Measurements from ENCODE around the gene DOLK.

DOLK gene

GRCh38 chr9:128940946-128941755 lies 6.3 kb downstream of the DOLK start:
- no peak for TF ChIP-seq GATA2 (IDR thresholded peaks at IDR 0.05; ENCODE audit: low read depth, low read length)
- TF ChIP-seq GATA3 (IDR thresholded peaks at IDR 0.05; ENCODE audit: low read depth, low read length): no peak

- TF ChIP-seq GATA3 (IDR thresholded peaks at IDR 0.05; ENCODE audit: low read depth, low read length): no peak
- no peak for TF ChIP-seq GATA2 (IDR thresholded peaks at IDR 0.05; ENCODE audit: low read depth, low read length)
Observed at GRCh38 chr9:128940271-128940921, 7.0 kb downstream of the DOLK start.

DNA sequence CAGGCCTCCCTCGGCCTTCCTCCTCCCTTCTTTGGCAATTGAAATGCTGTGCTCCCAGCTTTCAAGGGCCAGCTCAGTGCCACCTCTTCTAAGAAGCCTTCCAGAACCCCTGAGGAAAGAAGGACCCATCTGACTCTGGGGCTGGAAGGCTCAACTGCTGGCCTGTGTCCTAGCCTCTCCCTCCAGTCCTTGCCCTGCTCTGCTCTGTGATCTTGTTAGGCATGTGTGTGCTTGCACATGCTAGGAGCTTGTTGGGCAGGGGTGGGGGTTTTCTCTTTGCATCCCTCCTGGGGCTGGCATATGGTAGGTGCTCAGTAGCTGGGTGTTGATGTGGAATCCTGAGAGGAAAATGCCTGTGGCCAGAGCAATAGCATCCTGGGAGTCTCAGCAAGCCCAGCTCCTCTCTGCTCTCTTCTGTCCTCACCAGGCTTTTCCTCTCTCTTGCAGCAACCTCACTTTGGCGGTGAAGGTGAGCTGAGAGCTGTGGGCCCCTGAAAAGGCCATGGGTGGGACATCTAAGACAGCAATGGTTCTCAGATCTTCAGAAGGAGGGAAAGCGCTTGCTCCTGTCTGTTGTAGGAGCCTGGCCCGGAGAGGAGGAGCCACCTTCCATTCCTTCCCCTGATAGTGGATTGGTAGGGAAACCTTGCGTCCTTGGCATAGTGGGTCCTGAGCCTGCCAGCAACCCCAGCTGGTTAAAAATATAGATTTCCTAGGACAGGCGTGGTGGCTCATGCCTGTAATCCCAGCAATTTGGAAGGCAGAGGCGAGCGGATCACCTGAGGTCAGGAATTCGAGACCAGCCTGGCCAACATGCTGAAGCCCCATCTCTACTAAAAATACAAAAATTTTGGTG lies 9.9 kb downstream of the DOLK start:
- no peak for TF ChIP-seq GATA3 (IDR thresholded peaks at IDR 0.05; ENCODE audit: low read depth, low read length)
- TF ChIP-seq GATA2 (IDR thresholded peaks at IDR 0.05; ENCODE audit: low read depth, low read length): no peak

DNA sequence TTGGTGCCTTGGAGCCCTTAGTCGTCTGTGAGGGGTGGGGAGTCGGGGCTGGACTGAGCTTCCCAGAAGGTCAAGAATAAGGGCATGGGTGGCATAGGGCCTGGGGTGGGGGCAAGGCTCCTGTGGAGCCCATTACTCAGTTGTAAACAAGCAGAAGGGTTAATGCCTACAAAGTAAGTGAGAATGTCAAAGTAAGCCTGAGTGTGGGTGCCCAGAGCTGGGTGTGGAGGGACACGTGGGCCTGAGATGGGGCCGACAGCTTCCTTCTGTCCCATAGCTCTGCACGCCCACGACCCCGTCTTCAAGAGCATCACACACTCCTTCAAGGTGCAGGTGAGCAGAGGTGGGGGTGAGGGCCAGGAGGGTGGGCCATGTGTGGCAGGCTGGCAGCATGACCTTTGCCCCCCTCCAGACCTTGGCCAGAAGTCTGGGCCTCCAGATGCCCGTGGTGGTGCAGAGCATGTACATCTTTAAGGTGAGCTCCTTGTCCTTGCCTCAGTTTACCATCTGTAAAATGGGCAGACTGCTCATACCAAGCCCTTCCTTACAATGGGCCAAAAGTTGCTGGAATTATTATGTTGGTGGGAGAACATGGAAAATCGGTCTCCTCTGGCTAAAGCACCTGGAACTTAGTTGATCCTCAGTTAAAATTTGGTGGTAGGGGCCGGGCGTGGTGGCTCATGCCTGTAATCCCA lies 11.1 kb downstream of the DOLK start:
- TF ChIP-seq GATA3 (IDR thresholded peaks at IDR 0.05; ENCODE audit: low read depth, low read length) (no peak), GATA2 (IDR thresholded peaks at IDR 0.05; ENCODE audit: low read depth, low read length) (no peak)

GRCh38 chr9:128933731-128934130 lies 13.7 kb downstream of the DOLK start:
- TF ChIP-seq GATA2 (IDR thresholded peaks at IDR 0.05; ENCODE audit: low read depth, low read length) (no peak), GATA3 (IDR thresholded peaks at IDR 0.05; ENCODE audit: low read depth, low read length) (no peak)

GRCh38 chr9:128929560-128929959 lies 17.8 kb downstream of the DOLK start:
- no peak for TF ChIP-seq GATA3 (IDR thresholded peaks at IDR 0.05; ENCODE audit: low read depth, low read length)

DNA sequence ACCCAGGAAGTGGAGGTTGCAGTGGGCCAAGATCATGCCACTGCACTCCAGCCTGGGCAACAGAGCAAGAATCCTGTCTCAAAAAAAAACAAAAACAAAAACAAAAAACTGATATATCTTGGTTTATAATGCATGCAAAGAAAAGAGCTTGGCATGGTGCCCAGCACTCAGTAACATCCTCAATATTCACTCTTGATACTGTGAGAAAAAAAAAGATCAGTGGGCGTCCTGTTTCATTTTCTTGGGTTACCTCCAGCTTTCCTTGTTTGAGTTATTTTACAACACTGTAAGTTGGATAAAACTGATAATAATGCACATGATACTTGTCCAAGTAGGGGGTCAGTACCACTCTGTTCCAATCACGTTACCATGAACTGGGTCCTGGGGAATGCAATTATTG lies 18.8 kb downstream of the DOLK start:
- TF ChIP-seq GATA2 (IDR thresholded peaks at IDR 0.05; ENCODE audit: low read depth, low read length) (no peak), GATA3 (IDR thresholded peaks at IDR 0.05; ENCODE audit: low read depth, low read length) (no peak)

- no peak for TF ChIP-seq GATA3 (IDR thresholded peaks at IDR 0.05; ENCODE audit: low read depth, low read length)
- TF ChIP-seq GATA2 (IDR thresholded peaks at IDR 0.05; ENCODE audit: low read depth, low read length): no peak
Observed at GRCh38 chr9:128927731-128928411, 19.5 kb downstream of the DOLK start.

DNA sequence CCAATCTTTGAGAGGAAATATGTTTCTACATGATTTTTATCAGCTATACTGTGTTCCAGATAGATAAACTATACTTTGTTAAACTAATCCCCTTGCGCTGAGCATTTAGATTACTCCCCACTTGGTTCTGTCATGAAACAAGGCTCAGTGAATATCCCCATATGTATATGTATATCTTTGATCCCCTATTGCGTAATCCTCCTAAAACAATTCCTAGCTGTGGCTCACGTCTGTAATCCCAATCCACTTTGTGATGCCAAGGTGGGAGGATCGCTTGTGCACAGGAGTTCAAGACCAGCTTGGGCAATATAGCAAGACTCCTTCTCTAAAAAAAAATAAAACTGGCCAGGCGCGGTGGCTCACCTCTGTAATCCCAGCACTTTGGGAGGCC lies 23.9 kb downstream of the DOLK start:
- TF ChIP-seq GATA3 (IDR thresholded peaks at IDR 0.05; ENCODE audit: low read depth, low read length) (no peak), GATA2 (IDR thresholded peaks at IDR 0.05; ENCODE audit: low read depth, low read length) (no peak)

DNA sequence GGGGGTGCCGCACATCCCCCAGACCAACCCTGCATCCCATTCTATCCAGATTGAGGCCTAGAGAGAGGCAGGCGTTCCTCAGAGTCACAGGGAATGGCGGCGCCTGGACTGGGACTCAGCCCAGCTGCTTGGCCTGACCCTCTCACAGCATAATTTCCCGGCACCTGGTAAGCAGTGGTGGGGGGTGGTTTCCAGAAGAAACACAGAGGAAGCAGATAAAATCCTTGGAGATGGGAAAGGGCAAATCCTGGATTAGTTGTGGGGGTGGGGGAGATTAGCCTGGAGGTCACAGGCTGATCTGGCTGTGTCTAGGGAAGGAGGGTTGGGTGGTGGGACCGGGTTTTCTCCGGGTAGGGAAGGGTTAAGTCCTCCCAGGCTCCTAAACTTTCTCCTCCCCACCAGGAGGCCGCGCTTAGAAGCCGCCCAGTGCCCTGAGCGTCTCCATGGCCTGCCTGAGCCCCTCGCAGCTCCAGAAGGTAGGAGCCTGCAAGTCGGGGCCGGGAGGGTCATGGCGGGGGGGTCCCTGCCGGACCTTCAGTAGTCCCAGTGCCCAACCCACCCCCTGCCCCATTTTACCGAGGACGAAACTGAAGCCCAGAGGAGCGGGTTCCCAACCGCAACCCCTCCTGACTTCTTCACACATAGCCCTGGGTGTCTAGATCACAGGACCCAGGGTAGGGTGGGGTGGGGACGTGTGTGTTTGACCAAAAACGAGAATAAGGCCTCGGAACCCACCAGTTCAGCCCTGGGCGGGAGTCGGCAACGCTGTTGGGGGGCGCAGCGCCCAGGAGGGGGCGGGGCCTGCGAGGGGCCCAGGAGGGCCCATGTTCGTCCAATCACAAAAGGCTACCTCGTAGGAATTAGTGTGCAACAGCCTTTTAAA lies 25.3 kb downstream of the DOLK start:
- TF ChIP-seq GATA3 (IDR thresholded peaks at IDR 0.05; ENCODE audit: low read depth, low read length) (no peak), GATA2 (IDR thresholded peaks at IDR 0.05; ENCODE audit: low read depth, low read length) (no peak)

- TF ChIP-seq GATA3 (IDR thresholded peaks at IDR 0.05; ENCODE audit: low read depth, low read length) (no peak), GATA2 (IDR thresholded peaks at IDR 0.05; ENCODE audit: low read depth, low read length) (no peak)
Observed at GRCh38 chr9:128920381-128921058, 26.9 kb downstream of the DOLK start, which contains the start of gene PHYHD1. TSS of gene PHYHD1 (plus strand) at chr9:128920982. CDS start at chr9:128922324, 1,342 bp downstream.
